ENCODE data around the gene SNX10.
"Not testable (repeated sequence)": the region's sequence is repeated elsewhere in the genome, so short reads cannot be mapped to it uniquely, and the experiment has no call there.

SNX10 gene

DNA sequence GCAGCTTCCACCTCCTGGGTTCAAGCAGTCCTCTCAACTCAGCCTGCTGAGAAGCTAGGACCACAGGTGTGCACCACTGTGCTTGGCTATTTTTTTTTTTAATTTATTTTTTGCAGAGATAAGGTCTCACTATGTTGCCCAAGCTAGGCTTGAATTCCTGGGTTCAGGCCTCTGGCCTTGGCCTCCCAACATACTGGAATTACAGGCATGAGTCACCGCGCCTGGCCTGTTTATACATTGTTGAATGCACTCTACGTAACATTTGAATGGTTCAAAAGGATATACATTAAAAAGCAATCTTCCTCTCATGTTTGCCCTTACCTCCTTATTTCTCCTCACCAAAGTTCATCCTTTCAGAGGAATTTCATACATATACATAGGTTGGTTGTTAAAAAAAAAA is 7.2 kb upstream of the SNX10 start:
- Mint-ChIP-seq H3K27ac (no peak overlapping the region), H3K4me3 (no peak overlapping the region), H3K4me1 (no peaks in the 10 kb centered on the region), H3K9me3 (no peaks in the 10 kb centered on the region), H3K36me3 (ENCODE audit: low read depth) (no peaks in the 10 kb centered on the region), H3K27me3 (ENCODE audit: low read depth, poor library complexity) (peaks cover 16% of the 10 kb centered on the region)
- no peak for DNase-seq
- TF ChIP-seq, protein P1, sequence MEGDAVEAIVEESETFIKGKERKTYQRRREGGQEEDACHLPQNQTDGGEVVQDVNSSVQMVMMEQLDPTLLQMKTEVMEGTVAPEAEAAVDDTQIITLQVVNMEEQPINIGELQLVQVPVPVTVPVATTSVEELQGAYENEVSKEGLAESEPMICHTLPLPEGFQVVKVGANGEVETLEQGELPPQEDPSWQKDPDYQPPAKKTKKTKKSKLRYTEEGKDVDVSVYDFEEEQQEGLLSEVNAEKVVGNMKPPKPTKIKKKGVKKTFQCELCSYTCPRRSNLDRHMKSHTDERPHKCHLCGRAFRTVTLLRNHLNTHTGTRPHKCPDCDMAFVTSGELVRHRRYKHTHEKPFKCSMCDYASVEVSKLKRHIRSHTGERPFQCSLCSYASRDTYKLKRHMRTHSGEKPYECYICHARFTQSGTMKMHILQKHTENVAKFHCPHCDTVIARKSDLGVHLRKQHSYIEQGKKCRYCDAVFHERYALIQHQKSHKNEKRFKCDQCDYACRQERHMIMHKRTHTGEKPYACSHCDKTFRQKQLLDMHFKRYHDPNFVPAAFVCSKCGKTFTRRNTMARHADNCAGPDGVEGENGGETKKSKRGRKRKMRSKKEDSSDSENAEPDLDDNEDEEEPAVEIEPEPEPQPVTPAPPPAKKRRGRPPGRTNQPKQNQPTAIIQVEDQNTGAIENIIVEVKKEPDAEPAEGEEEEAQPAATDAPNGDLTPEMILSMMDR (IDR thresholded peaks at IDR 0.05): no peak

DNA sequence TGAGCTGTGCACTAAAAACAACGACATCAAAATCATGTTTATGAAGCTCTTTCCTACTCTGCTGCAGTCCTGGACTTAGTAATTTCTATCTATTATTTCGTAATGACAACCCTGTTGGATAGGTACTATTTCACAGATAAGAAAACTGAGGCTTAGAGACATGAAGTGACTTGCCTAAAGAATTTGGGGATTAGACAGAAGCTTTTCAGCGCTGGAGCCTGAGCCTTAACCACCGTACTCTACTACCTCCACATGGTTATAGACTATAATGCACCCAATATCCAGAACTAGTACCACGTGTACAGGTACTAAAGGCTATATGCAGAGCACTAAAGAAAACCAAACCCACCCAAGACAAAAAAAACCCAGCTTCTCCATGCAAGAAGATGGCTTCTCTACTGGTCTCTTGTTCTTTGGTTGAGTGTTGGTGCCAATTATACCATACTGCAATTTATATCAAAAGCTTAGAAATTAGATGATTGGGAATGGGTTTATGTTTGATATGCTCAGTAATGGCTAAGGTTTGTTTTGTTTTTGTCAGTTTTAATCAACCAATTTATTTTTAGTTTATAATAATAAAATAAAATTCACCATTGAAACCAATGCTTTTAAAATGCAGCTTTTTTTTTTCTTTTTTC is 6.5 kb upstream of the SNX10 start:
- H3K4me1 Mint-ChIP-seq: no peaks in the 10 kb centered on the region
- DNase-seq: no peak

DNA sequence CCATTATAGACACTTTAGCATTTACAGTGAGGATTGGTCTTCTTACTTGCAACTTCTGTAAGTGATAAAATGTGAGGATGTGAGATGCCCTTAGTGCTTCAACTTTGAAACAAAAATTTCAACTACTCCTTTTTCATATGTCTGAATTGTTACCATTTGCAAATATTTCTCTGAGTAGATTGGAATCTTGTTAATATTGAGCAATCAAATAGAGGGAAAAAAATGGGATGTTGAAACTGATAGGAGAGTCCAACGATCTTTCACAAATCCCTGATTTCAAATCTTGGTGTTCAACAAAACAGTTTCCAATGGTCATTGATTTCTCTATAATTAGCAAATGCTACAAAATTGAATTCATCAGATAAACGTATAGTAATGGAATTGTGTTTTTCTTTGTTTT is 5.5 kb upstream of the SNX10 start:
- Mint-ChIP-seq H3K9me3 (peaks cover 3% of the 10 kb centered on the region), H3K27ac (no peak overlapping the region), H3K4me1 (no peaks in the 10 kb centered on the region), H3K36me3 (ENCODE audit: low read depth) (no peaks in the 10 kb centered on the region), H3K4me3 (no peak overlapping the region), H3K27me3 (ENCODE audit: low read depth, poor library complexity) (peaks cover 16% of the 10 kb centered on the region)
- TF ChIP-seq, protein P1 (IDR thresholded peaks at IDR 0.05): no peak
- DNase-seq: no peak

More for the DNA sequence above, 6.5 kb upstream of the SNX10 start:
- Mint-ChIP-seq H3K36me3 (ENCODE audit: low read depth) (no peaks in the 10 kb centered on the region), H3K27ac (no peak overlapping the region), H3K27me3 (ENCODE audit: low read depth, poor library complexity) (peaks cover 16% of the 10 kb centered on the region), H3K4me3 (no peak overlapping the region), H3K9me3 (no peaks in the 10 kb centered on the region)
- TF ChIP-seq, protein P1 (IDR thresholded peaks at IDR 0.05): no peak

DNA sequence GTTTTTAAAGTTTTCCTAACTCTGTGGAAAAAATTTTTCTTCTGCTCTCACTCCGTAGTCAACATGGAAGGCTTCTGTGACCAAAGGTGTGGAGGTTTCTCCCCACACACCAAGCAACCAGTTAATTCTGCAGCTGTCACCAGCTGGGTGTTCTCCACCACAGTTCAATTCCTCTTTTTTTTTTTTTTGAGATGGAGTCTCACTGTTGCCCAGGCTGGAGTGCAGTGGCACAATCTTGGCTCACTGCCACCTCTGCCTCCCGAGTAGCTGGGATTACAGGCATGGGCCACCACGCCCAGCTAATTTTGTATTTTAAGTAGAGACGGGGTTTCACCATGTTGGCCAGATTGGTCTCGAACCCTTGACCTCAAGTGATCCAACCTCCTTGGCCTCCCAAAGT is 3.5 kb upstream of the SNX10 start:
- DNase-seq; H3K36me3 Mint-ChIP-seq (ENCODE audit: low read depth); H3K4me3 Mint-ChIP-seq; H3K27ac Mint-ChIP-seq; H3K9me3 Mint-ChIP-seq: not testable (repeated sequence)
- Mint-ChIP-seq H3K4me1 (peaks cover 13% of the 10 kb centered on the region), H3K27me3 (ENCODE audit: low read depth, poor library complexity) (peaks cover 16% of the 10 kb centered on the region)

DNA sequence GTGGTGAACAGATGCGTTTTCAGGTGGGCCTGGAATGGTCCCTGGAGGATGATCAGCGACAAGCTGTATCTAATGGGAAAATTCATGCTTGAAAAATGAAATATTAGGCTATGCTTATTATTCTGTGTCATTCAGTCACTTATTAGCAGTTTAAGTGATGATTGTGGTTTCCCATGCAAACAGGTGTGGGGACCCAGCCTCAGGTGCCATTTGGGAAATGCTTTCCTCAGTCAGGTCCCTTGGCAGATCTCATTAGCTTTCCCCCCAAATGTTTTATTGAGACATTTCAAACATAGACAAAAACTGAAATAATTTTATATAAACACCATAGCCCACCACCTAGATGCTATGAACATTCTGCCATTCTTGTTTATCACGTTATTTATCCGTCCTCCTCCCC is 411 bp upstream of the SNX10 start:
- H3K27ac Mint-ChIP-seq: no peak overlapping the region
- DNase-seq: no peak
- TF ChIP-seq, protein P1 (IDR thresholded peaks at IDR 0.05): no peak
- H3K27me3 Mint-ChIP-seq (ENCODE audit: low read depth, poor library complexity): peaks cover 16% of the 10 kb centered on the region
- H3K4me1 Mint-ChIP-seq: peaks cover 13% of the 10 kb centered on the region
- H3K4me3 Mint-ChIP-seq: peak overlapping the region; percentile 95
- peaks cover 3% of the 10 kb centered on the region for H3K9me3 Mint-ChIP-seq
- no peaks in the 10 kb centered on the region for H3K36me3 Mint-ChIP-seq (ENCODE audit: low read depth)

DNA sequence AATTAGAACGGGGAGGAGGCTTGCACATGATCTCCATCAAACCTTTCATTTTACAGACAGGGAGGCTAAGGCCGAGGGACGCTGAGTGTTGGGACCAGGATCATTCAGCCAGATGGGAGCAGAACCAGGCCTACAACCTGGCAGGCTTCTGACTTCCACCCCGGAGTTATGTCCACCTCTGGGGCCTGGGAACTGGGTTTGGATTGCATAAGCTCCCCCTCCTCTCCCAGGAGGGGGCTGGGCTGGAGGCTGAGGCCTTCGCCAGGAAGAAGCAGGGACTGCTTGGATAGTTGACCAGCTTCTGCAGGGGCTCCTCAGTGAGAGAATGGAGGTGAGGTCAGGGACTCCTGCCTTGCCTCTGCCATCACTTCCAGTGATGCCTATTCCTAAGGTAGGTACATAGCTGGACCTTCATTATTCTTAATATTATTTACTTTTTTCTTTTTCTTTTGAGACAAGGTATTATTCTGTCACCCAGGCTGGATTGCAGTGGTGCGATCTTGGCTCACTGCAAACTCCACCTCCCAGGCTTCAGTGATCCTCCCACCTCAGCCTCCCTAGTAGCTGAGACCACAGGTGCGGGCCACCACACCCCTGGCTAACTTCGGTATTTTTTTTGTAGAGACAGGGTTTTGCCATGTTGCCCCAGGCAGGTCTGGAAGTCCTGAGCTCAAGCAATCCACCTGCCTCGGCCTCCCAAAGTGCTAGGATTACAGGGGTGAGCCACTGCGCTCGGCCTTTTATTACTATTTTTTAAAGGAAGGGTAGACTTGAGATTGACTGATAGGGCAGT is 1.3 kb downstream of the SNX10 start:
- DNase-seq: peak; percentile 17
- H3K27ac Mint-ChIP-seq: no peak overlapping the region
- no peaks in the 10 kb centered on the region for H3K36me3 Mint-ChIP-seq (ENCODE audit: low read depth)
- H3K9me3 Mint-ChIP-seq: peaks cover 3% of the 10 kb centered on the region
- H3K4me1 Mint-ChIP-seq: peaks cover 13% of the 10 kb centered on the region
- H3K4me3 Mint-ChIP-seq: peak overlapping the region; percentile 95
- TF ChIP-seq, protein P1 (IDR thresholded peaks at IDR 0.05): no peak
- H3K27me3 Mint-ChIP-seq (ENCODE audit: low read depth, poor library complexity): peaks cover 6% of the 10 kb centered on the region

Measured in nephron progenitor cell (in vitro differentiated cells).